D721Med (cell line): ENCODE data around the gene CD8B.
A peak's percentile ranks its signal among the peaks of the same experiment; 100 is the strongest.
"Not testable (repeated sequence)": the region's sequence is repeated elsewhere in the genome, so short reads cannot be mapped to it uniquely, and the experiment has no call there.

Experiments
- DNase-seq: peaks from one replicate; pipeline ENCODE4 v3.0.0; 2011; ENCODE audit warnings: low spot score; ENCODE audit not compliant: insufficient read length
- FAIRE-seq: peaks from 2 replicates; lab custom pipeline; 2011; peaks lifted over from hg19 to GRCh38; lab: Jason Lieb, UNC
- TF ChIP-seq, protein P1 (sequence below): IDR thresholded peaks from 2 replicates; pipeline ENCODE4 v1.5.1; 2012; ENCODE audit warnings: mild to moderate bottlenecking, control low read depth; ENCODE audit not compliant: insufficient read depth; ENCODE audit errors: missing control alignments

CD8B gene

DNA sequence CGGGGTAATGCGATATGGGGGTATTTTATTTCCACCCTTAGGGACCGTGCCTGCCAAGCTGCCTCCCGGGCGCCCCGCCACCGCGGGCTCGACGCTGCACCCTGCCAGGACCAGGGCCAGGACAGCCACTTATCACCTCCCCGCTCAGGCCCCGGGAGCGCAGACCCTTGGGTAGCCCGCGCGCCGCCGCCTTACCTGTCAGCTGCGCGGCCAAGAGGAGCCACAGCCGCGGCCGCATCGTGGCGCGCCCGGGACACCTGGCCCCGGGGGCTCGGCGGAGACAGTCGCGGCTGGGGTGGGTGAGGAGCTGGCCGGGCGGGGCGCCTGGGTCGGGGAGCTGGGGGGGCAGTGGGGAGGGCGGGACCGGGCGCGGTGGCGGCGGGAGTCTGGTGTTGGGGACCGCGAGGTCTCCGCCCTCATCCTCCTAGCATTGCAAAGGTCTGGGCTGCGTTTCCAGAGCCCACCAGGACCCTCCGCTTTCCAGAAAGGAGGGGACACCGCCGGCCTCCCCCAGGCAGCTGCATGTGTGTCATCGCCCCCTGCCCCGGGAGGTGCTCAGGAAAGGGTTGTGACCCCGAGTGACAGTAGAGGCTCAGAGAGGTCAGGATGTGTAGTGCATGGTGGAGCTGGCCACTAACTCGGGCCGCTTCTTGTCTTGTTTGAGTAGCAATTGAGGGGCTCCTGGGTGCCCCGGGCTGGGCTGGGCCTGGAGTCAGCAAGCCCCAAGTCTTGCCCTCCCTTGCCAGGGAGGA is at the start of gene CD8B:
CD8B (minus strand) TSS at position 259 of the 752 bp plus-strand sequence; CDS start at position 238, 21 bp downstream.
- not testable (repeated sequence) for FAIRE-seq

DNA sequence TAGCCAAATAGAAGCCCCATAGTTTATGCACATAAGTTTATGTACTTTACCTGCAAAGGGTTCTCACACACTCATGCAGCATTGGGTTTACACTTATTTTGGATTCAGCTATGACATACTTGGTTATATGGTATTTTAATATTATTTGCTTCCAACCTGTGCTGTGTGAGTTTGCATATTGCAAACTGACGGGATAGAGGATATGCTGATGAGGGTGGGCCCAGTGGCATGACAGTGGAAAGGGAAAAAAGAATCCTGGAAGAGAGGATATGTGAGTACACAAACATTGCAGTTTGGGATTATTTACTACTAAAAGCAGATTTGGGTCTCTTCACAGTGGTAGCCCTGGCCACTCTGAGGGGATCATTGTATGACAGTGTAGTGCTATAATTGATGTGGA is 44.2 kb upstream of the CD8B start:
- DNase-seq, FAIRE-seq: not testable (repeated sequence)

More for the DNA sequence above, at the start of gene CD8B:
- DNase-seq = not testable (repeated sequence)

DNA sequence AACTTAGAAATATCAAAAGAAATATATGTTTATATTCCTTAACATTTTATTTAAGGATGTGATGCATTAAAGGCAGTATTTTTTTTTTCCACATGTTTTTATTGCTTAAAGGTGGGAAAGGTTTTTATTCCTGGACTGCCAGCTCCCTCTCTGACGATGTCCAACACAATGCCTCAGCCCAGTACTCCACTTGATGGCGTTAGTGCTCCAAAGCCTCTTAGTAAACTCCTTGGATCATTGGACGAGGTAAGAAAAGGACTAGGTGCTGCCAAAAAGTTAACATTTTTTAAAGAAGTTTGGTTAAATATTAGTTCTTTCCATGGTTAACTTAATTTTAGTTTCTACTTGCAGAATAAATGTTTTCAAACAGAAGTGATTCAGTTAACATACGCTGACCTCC is 39.0 kb upstream of the CD8B start:
- DNase-seq, FAIRE-seq: not testable (repeated sequence)
- TF ChIP-seq, protein P1, sequence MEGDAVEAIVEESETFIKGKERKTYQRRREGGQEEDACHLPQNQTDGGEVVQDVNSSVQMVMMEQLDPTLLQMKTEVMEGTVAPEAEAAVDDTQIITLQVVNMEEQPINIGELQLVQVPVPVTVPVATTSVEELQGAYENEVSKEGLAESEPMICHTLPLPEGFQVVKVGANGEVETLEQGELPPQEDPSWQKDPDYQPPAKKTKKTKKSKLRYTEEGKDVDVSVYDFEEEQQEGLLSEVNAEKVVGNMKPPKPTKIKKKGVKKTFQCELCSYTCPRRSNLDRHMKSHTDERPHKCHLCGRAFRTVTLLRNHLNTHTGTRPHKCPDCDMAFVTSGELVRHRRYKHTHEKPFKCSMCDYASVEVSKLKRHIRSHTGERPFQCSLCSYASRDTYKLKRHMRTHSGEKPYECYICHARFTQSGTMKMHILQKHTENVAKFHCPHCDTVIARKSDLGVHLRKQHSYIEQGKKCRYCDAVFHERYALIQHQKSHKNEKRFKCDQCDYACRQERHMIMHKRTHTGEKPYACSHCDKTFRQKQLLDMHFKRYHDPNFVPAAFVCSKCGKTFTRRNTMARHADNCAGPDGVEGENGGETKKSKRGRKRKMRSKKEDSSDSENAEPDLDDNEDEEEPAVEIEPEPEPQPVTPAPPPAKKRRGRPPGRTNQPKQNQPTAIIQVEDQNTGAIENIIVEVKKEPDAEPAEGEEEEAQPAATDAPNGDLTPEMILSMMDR = peak; percentile 23

DNA sequence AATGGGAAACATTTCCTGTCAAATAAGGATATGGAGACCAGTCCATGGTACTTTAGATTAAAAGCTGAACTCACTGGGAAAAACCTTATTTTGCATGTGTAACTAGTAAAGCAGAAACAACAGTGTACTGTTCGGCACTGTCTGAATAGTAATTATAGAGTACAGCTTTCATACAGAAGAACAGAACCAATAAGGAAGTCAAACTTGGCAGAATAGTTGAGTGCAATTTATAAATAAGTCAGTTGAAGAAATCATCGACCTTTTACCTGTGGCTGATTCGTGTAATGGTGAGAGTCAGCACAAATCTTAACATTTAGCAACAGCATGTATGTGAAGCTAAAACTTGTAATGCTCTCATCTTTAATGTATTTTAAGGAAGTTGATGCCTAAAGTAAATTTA is 24.3 kb upstream of the CD8B start:
- FAIRE-seq, DNase-seq: not testable (repeated sequence)

DNA sequence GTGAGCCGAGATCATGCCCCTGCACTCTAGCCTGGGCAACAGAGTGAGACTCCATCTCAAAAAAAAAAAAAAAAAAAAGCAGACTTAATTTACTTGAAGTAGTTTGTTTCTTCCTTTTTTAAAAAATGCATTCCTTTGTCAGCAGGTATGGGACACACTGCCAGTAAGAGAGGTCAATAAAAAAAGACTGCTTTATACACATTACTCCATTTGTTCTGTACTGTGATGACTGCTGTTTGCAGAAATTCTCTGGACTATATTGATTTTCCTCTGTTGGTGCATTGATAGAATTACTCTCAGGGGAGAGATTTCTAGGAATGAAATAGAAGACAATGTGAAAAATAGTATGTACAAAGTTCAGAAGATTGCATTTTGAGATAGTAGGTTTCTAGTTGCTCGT is 21.2 kb upstream of the CD8B start:
- DNase-seq, FAIRE-seq: not testable (repeated sequence)

DNA sequence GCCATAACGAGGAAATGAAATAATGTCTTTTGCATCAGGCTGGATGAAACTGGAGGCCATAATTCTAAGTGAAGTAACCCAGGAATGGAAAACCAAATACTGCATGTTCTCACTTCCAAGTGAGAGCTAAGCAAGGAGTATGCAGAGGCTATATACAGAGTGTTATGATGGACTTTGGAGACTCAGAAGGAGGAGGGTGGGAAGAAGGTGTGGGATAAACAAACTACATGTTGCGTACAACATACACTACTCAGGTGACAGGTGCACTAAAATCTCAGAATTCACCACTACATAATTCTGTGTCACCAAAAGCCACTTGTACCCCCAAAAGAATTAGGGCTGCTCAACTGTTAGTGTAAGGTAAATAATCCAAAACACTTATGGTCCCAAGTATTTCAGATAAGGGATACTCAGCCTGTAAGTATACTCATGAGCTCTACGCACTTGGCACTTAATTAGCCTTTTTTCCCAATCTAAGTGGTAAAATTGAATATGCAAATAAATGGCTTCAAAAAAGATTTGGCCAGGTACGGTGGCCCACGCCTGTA is 20.5 kb upstream of the CD8B start:
- not testable (repeated sequence) for DNase-seq, FAIRE-seq

DNA sequence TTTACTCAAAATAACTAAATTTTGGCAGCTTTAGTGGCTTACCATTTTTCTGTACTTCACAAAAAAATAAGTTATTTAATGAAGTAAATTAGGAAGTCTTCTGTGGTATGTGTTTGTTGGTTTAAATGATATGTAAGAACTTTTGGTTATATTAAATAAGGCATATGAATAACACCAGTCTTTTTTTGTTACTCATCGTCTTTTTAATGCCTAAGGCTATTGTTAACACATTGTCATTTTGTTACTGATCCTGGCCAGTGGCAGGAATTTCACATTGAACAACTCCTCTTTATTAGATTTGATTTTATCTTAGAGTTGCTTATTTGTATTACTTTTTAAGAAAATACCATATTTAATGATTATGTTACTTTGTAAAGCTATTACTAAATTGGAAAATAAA is 17.3 kb upstream of the CD8B start:
- not testable (repeated sequence) for FAIRE-seq, DNase-seq

DNA sequence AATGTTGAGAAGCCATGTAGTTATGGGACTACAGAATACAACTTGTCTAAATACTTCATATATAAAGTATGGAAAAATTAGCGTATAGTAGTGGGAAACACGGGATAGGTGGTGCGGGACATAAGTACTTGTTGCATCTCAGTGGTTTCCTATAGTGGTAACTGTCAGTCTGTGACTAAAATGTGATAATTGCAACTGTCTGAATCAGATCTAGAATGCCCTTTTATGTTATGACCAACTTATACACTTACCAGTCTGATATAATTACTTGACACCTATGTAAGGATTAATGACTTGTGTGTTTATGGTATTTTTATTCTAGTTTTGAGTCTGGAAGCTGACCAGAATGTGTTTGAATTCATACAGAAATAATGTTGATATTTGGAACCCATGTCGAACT is 9.3 kb upstream of the CD8B start:
- FAIRE-seq, DNase-seq: not testable (repeated sequence)

DNA sequence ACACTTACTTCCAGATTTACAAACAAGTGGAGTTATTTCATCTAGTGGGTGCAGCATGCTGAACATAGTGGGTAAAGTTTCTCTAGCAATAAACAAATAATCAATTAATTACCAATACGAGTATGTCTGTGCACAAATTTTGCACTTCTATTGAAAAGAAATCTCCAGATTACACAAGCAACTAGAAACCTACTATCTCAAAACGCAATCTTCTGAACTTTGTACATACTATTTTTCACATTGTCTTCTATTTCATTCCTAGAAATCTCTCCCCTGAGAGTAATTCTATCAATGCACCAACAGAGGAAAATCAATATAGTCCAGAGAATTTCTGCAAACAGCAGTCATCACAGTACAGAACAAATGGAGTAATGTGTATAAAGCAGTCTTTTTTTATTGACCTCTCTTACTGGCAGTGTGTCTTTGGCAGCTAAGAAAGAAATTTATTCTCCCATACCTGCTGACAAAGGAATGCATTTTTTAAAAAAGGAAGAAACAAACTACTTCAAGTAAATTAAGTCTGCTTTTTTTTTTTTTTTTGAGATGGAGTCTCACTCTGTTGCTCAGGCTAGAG is 7.3 kb upstream of the CD8B start:
- DNase-seq, FAIRE-seq: not testable (repeated sequence)

DNA sequence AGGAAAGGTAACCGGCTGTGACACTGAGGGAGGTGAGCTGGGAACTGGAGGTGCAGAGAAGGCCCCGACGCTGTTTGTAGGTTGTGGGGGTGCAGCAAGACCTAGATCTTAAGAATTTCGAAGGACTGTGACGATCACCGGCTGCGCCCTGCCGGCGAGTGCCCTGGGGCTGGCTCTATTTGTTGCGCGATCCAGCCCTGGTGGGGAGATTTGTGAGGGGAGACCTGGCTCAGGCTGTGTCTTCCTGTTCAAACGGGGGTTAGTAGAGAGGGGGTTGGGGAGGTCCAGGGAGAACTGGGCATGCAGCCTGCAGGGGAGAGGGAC is 656 bp upstream of the CD8B start:
- not testable (repeated sequence) for FAIRE-seq

DNA sequence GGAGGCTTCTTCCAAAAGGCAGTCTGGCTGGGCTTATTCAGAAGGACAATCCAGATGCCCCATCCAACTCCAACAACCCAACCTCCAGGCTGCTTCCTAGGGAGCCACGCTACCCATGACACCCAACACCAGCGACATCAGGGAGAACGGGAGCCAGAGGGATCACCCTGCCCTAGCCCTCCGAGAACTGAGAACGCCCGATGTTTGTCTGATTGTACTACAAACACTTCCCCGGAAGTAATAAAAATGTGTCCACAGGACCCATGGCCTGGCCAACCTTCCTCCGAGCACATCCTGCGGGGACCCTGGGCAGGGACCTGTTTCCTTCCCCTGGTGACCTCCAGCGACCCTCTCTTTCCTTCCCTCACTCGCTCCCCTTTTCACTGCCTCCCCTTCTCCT is 511 bp downstream of the CD8B start:
- not testable (repeated sequence) for DNase-seq, FAIRE-seq

More for the DNA sequence above, 656 bp upstream of the CD8B start:
- DNase-seq = not testable (repeated sequence)

DNA sequence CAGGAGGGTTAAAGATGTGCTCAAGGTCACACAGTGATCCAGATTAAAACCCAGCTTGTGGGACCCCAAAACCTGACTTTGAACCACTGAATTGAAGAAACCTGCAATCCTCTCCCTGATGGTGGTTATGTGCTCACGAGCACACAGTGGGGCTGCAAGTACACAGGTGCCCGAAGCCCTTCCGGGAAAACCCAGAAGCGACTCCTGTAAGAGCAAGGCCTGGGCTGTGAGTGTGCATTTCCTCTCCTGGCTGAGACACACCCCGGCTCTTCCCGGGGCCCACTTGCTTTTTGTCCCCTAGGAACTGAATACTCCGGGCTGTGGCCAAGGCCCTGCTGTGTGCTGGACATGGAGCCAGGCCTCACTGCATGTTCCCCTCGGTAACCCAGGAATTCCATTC is 1.1 kb downstream of the CD8B start:
- DNase-seq, FAIRE-seq: not testable (repeated sequence)

DNA sequence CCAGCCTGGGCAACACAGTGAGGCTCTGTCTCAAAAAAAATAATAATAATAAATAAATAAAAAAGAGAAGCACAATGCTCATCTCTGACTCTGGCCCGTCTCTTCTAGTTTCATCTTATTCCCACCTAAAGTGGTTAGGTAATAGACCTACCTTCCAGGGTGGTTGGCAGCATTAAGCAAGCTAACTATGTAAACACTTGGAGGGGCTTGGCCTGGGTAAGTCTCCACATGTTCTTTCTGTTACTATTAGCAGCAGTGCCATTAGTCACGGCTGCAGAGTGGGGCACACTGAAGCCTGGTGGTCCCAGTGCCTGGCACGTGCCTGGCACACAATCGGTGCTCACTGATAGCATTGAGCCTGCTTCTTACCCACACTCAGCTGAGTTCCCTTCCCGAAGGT is 4.0 kb downstream of the CD8B start:
- not testable (repeated sequence) for FAIRE-seq

DNA sequence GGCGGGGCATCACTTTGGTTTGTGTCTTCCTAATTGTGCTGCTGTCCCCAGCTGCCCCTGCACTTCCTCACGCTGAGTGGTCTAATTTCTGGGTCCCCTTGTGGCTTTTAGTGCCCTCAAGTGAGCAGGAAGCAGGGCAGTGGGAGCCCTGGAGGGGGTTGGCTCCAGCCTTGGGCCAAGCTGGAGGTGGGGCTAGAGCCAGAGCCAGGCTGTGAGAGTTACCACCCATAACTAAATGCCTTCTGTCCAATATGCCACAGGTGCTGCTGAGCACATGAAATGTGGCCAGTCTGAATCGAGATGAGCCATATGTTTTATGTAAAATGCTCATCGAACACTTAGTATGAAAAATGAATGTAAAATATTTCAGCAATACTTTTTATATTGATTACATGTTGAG is 5.2 kb downstream of the CD8B start:
- DNase-seq, FAIRE-seq: not testable (repeated sequence)

More for the DNA sequence above, 4.0 kb downstream of the CD8B start:
- DNase-seq = not testable (repeated sequence)

DNA sequence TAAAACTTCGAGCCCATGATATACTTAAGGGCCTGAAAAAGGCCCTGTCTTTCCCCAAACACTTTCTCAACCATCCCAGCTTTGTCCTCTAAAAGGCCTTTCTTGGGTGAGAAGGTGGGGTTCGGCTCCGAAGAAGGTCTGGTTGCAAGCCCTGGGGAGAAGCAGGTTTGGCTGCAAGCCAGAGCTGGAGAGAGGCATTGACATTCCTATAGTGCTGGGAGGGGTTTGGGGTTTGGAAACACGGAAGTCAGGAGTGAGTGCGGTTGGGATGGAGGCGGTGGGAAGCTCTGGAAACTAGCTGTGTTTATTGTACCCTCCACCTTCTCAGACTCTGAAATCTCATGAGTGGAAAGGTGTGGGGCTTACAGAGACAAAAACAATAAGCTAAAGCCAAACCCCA is 5.7 kb downstream of the CD8B start:
- DNase-seq, FAIRE-seq: not testable (repeated sequence)

DNA sequence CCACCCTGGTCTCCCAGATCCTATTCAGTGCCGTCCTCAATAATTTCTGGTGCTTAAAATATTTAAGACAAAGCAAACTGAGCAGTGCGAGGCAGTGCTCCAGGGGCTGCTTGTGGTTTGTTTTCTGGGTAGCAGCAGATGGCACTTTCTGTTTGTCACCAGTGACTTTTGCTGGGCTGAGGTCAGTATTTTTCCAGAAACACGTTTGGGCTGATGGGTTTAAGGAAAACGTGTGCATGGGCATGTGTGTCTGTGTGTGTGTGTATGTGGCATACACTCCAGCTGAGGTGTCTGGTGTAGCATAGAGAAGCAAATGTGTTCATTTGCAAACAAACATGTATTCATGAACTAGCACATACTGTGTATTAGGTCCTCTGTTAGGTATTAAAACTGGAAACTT is 10.1 kb downstream of the CD8B start:
- not testable (repeated sequence) for FAIRE-seq, DNase-seq

DNA sequence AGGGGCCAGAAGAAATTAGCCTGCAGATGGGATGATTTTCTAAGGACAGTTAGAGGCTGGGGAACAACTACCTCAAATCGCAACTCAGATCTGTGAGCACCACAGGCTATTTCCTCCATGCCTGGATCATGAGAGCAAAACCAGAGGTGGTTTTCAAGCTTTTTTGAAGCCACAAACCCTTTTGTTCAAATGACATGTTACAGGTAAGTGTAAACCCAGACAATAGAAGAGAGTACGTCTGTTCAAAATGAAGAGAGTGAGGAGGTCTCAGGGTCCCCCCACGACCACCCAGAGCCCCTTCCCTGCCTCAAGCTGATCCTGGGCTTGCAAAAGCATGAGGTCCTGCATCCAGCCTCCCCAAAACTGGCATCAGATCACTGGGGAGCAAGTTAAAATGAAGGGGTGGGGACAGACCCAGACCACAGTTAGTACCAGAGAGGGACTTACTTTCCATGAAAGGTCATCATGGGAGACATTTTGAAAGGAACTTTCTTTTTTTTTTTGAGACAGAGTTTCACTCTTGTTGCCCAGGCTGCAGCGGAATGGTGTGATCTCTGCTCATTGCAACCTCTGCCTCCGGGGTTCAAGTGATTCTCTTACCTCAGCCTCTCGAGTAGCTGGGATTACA is 19.0 kb downstream of the CD8B start:
- FAIRE-seq, DNase-seq: not testable (repeated sequence)

DNA sequence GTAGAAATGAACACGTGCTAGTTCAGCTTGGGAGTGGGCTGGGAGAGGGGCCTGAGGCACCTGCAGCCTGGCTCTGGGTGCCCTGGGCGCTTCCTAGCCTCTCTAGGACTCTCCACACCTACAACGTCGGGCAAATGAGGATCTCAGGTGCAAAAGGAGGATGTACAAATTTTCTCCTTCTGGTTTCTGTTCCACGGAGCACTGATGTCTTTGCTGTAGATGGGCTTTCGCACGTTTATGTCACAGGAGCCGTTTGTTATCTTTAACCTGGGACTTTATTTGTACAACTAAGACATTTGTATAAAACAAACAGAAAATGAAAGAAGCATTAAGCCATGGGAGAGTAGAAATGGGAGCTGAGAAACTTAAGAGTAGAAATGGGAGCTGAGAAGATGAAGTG is 20.4 kb downstream of the CD8B start:
- FAIRE-seq, DNase-seq: not testable (repeated sequence)
